HL-60/S4 treated with phorbol 12-myristate 13-acetate at 8.2 ng/mL for 4 days and 3 days (cell line): Measurements from ENCODE around the gene HBG2.
"Not testable (repeated sequence)": the region's sequence is repeated elsewhere in the genome, so short reads cannot be mapped to it uniquely, and the experiment has no call there.

Experiments used
- in situ Hi-C: fragments of 300-500 bp; cut with MboI; formaldehyde crosslinking; loops from 2 replicates; pipeline ENCODE4 v1.15.0; 2022; ENCODE audit warnings: low sequenced_read_pairs

Gene HBG2

DNA sequence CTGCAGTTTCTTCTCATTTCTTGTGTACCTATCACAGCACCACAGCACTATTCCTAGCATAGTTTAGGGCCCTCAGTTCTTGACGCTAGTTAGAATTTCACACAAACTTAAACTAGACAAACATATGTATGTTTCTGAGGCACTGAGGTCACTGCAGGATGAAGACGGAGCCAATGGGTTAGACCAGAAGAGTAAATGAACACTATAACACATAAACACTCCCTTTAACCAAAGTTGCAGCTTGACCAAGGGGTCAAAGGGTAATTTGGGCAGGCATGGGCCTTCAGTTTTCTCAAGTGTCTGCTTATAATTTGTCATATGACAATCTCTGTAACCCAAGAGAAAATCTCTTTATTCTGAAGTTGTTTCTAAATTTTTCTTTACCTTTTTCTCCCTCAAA, 28.0 kb upstream of the HBG2 start:
- in situ Hi-C loops: no loop called here

DNA sequence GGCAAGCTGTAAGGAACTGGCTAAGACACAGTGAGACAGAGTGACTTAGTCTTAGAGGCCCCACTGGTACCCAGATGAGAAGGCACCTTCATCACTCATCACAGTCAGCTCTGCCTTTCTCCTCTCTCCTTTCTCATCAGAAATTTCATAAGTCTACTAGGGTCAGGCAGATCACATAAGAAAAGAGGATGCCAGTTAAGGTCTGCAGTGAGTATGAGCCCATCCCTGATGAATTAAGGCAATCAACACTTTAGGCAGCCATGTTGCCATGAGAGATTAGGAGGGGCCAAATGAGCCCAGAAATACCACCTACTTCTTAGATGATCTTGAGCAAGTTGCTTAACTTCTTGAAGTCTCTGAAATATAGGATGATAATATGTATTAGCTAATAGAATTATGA, 27.0 kb upstream of the HBG2 start:
- in situ Hi-C loops: no loop called here

DNA sequence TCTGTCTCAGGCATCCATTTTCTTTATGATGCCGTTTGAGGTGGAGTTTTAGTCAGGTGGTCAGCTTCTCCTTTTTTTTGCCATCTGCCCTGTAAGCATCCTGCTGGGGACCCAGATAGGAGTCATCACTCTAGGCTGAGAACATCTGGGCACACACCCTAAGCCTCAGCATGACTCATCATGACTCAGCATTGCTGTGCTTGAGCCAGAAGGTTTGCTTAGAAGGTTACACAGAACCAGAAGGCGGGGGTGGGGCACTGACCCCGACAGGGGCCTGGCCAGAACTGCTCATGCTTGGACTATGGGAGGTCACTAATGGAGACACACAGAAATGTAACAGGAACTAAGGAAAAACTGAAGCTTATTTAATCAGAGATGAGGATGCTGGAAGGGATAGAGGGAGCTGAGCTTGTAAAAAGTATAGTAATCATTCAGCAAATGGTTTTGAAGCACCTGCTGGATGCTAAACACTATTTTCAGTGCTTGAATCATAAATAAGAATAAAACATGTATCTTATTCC, 26.1 kb upstream of the HBG2 start:
- in situ Hi-C loops: no loop called here

DNA sequence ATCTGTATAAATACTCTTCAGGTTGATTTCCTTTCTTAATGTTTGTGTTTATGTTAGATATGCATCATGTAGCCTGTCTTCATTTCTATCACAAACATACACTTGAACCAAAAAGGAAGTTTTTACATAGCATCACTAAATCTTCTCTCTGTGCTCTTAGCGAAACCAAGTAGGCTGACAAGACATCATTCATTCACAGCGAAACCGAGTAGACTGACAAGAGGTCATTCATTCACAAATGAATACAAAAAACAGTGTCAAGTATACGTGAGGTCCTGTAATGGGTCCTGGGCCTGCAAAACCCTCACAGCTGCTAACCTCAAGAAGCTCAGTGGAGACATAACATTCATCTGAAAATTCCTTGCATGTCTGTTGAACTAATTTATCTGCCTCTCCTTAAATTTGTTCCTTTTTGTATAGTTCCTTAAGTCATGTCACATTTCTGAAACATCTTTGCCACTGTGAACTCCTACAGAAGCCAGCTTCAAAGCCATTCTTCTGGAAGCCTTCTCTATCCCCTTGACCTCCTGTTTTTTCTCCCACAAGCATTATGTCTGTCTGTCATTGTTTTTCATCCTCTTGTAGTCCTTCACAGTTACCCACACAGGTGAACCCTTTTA, 25.0 kb upstream of the HBG2 start:
- in situ Hi-C loops: no loop called here

DNA sequence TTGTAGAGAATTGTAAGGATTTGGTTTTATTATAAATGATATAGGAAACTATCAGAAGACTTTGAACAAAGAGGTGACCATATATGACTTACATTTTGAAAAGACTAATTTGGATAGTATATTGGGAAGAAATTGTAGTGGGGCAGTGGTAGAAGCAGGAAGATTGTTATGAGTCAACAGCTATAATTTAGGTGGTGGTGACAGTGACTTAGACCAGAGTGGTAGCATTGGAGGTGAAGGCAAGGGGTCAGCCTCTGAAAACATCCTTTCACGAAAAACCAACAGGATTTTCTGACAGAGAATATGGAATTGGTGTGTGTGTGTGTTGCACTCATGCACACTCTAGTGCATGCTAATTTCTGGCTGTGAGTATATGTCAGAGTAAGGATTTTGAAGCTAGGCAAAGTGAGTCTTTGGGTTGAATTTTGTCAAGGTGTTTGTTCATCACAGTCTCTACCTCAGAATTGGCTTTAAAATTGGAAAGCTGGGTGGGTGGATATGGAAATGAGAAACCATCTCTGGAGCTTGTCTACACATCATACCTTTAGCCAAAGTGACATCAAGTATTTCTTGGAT, 23.3 kb upstream of the HBG2 start:
- in situ Hi-C loops: no loop called here

DNA sequence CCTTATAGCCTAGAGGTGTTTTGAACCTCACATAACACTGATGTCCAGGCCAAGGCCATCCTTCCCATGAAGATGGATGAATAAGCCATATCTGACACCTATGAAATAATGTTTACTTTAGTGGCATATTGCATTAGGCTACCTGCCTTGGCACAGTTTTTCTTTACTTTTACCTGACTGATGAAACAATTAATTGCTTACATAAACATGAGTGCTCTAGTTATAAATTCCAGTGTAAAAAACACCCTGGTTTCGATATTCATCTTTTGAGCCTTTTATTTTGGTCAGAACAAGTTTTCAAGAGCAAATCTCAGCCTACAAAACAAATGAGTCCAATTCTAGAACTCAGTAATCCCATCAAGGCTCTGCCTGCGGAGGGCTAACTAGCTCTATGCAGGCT, 22.1 kb upstream of the HBG2 start:
- in situ Hi-C loops: no loop called here

DNA sequence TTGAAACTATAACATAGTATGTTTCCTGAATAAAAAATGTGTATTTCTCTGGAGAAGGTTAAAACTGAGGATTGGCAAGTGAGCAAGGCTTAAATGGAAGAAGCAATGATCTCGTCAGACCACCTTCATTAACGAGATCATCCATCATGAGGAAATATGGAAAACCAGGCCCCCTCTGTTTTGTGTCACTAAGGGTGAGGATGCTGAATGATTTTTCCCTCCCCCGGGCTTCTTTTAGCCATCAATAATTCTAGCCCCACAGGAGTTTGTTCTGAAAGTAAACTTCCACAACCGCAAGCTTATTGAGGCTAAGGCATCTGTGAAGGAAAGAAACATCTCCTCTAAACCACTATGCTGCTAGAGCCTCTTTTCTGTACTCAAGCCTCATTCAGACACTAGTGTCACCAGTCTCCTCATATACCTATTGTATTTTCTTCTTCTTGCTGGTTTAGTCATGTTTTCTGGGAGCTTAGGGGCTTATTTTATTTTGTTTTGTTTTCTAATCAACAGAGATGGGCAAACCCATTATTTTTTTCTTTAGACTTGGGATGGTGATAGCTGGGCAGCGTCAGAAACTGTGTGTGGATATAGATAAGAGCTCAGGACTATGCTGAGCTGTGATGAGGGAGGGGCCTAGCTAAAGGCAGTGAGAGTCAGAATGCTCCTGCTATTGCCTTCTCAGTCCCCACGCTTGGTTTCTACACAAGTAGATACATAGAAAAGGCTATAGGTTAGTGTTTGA, 21.0 kb upstream of the HBG2 start:
- in situ Hi-C loops: no loop called here

DNA sequence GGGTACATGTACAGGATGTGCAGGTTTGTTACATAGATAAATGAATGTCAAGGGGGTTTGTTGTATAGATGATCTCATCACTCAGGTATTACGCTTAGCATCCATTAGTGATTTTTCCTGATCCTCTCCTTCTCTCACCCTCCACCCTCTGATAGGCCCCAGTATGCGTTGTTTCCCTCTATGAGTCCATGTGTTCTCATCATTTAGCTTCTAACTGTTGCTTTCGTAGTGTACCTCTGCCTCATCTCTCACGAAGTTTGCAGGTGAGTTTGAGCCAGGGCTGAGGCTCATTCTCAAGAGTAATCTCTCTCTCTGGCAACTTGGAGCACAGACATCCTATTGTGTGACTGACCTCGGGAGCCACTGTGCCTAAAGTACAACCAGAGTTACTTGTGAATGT, 19.8 kb upstream of the HBG2 start:
- in situ Hi-C loops: no loop called here

DNA sequence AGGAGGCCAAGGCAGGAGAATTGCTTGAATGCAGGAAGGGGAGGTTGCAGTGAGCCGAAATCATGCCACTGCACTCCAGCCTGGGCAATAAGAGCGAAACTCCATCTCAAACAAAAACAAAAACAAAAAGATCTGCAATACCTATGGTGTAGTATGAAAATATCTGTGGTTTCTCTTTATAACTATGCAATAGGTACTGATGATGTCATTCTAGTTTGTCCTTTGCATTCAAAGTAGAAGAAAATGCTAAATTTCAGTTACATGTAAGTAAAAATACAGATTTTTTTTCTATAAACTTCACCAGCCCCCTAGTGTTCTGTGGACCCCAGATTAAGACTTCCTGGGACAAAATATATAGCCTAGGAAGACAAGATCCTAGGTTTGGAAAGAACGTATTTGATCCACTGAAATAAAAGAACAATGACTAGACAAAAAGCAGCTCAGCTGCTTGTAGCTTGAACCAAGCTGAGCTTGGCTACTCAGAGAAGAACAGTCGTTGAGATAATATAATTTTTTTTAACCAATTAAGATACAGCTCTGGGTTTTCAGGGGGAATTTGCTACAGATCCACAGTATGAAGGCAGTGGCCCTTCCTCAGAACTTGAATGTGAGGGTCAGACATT, 17.9 kb upstream of the HBG2 start:
- in situ Hi-C loops: no loop called here

DNA sequence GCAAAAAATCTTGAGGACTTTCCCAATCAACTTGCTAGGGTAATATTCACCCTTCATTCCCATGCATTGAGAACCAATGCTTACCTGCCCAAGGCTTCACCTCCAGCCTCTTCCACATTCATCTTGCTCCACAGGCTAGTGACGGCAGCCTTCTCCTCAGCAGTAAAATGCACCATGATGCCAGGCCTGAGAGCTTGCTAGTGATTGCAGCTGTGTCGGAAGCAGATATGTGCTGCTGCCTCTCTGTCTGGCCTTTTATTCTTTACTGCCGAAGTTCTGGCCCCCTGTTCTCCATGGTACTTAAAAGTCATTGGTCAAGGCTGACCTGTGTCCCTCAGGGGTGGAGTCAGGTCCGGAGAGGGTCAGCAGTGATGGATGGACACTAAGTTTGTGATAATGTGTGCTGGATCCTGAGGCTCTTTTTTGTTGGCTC, 15.2 kb upstream of the HBG2 start, which contains the start of gene HBE1:
Gene HBE1 (minus strand): TSS at position 231 of the 433 bp plus-strand sequence. CDS start 55 bp downstream, at position 176.
- in situ Hi-C loops: no loop called here

DNA sequence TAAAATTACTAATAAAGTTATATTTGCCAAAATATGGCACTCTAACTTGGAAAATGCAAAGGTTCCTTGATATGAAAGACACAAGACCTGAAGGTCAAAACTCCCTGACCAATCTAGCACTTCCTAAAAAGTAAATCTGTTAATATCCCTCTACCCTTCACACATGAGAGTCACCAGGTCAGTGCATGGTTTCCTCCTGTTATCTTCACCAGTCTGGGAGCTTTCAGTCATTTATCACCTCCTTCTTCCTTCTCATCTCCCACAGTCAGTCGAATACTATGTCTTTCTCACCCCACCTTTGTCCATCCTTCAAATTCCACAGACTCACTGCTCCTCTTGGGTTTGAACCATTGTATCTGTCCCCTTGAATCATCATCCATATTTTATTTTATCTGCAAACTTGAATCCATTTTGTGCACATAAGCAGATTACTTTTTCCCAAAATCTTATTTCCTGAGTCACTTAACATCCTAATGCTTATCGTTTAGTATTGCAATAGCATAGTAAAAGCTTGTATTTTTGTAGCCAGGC, 12.5 kb upstream of the HBG2 start:
- in situ Hi-C loops: no loop called here

DNA sequence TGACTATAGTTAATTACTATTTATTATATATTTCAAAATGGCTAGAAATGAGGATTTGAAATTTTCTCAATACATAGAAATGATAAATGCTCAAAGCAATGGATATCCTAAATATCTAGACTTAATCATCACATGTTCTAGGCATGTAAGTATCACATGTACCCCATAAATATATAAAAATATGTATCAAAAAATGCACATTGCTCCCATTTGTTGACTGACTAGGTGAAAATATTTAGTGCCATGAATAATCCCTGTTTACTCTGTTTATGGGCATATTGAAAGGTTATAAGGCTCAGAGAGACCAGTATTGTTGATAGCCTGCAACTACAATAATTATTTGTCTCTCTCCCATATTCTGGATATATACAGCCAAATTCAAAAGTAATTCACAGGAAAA, 12.0 kb upstream of the HBG2 start:
- in situ Hi-C loops: no loop called here

DNA sequence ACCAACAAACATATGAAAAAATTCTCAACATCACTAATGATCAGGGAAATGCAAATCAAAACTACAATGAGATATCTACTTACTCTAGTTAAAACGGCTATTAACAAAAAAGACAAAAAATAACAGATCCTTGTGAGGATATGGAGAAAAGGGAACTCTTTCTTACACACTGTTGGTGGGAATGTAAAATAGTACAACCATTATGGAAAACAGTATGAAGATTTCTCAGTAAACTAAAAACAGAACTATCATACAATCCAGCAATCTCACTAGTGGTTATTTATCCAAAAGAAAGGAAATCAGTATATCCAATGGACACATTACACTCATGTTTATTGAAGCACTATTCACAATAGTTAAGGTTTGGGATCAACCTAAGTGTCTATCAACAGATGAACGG, 11.3 kb upstream of the HBG2 start:
- in situ Hi-C loops: no loop called here

DNA sequence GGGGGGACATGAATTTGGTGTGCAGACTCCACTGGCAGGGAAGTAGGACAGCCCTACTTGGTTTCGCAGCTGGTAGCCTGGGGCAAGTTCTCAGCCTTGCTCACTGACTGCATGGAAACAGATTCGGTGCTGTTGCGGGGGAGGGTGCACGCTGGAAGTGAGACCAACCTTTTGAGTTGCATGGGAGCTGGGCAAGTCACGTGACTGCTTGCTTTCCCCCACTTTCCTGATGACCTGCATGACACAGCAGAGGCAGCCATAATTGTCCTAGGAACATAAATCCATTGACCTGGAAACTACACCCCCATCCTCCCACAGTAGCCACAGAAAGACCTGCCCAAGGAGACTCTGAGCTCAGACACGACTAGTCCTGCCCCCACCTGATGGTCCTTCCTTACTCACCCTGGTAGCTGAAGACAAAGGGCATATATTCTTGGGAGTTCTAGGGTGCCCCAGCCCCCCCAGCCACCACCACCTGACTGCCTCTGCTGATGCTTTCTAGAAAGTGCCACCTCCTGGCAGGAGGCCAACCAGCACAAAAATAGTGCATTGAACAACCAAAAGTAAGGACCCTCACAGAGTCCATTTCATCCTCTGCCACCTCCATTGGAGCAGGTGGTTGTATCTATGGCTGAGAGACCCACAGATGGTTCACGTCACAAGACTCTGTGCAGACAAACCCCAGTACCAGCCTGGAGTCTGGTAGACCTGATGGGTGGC, 4.1 kb upstream of the HBG2 start:
- in situ Hi-C loops: no loop called here

DNA sequence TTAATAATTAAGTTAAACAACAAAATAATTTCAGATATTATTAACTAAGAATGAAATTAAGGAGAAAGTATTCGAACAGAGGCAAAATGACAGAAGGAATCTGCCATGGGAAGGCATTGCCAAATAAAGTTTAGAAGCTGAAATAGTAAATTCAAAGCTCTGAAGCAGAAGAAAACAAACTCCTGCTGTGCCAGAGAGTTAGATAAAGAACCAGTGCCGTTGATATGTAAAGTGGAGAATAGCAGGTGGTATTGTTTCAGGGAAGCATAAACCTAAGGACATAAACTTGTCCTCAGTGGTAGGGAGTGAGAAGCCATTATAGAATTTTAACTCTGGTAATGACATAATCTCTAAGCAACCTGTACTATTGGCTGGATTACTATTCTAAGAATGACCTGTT, 2.7 kb upstream of the HBG2 start:
- in situ Hi-C loops: no loop called here

DNA sequence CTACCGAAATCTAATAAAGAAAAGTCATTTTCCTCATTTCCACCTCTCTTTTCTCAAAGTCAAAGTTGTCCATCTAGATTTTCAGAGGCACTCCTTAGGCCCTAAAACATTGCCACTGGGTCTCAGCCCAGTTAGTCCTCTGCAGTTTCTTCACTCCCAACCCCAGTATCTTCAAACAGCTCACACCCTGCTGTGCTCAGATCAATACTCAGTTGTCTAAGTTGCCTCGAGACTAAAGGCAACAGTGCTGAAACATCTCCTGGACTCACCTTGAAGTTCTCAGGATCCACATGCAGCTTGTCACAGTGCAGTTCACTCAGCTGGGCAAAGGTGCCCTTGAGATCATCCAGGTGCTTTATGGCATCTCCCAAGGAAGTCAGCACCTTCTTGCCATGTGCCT, 558 bp downstream of the HBG2 start:
- in situ Hi-C loops: not testable (repeated sequence)

DNA sequence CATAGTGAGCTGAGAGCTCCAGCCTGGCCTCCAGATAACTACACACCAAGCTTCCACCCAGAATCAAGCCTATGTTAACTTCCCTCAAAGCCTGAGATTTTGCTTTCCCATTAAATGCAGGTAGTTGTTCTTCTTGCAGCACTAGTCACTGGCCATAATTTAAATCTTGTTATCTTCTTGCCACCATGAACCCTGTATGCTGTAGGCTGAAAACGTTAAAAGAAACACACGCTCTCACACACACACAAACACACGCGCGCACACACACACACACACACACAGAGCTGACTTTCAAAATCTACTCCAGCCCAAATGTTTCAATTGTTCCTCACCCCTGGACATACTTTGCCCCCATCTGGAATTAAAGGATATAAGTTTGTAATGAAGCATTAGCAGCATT, 1.1 kb downstream of the HBG2 start:
- in situ Hi-C loops: not testable (repeated sequence)

DNA sequence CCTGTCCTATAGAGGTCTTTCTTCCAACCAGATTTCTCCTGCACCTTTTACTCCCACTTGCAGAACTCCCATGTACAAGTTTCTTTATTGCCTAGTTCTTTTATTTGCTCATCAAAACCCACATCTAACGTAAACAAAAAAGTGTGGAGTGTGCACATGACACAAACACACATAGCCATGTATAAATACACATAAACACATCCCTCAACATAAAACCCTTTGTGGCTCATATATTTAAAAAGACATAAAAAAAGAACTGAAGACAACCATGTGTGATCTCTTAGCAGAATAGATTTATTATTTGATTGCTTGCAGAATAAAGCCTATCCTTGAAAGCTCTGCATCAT, 1.7 kb downstream of the HBG2 start:
- in situ Hi-C loops: no loop called here

DNA sequence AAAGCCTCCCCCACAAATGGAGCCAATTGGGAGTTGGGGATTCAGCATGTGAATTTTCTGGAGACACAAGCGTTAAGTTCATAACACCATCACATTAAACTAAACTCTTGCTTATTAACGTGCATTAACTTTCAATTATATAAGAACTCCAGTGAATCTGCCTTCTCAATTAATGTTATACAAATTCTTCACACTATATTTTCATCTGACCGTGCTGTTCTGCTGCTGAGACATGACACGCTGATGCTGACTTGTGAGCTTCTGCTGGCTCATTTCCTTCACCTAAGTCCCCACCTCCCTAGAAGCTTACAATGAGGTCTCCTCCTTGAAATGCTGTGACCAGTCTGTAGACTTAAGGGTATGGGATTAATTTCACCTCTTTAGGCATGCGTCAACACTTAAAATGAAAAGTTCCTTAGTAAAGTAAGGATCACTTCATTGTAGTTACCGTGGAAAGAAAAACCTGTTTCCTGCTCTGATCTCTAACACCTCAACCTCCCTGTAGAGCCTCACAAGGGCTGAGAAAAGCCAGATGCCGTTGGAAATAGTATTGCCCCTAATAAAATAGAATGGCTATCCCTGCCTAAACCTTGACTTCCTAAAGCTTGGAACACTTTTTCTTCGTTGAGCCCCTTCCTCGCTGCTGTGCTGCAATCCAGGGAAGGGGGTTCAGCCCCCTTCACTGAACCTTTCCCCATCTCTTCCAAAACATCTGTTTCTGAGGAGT, 2.2 kb downstream of the HBG2 start:
- in situ Hi-C loops: no loop called here

DNA sequence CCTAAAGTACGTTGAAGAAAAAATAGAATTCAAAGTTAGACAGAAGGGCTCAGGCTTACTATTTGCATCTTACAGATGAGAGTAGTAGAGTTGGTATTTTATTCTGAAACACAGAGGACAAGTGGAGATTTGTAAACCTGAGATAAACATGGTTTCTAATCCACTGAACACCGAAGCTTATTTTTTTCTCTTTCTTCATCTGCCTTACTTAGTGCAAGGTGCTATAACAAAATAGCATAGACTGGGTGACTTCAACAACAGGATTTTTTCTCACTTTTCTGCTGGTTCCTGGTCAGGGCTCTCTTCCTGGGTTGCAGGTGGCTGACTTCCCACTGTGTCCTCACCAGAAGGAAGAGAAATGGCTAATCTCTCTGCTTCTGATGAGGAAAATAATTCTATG, 2.8 kb downstream of the HBG2 start:
- in situ Hi-C loops: no loop called here
